Glutamatergic neuron (in vitro differentiated cells): ENCODE measurements around the gene PCDH9. TPM values are rescaled to one million over a fixed set of nuclear protein-coding genes. Genes with fewer than 3 reads are reported as not detected.

Experiments
- DNase-seq: peaks from one replicate; pipeline ENCODE4 v3.0.0; 2022
- H3K27ac Mint-ChIP-seq: one replicate; pipeline ENCODE4 v1.8.0; 2020; ENCODE audit warnings: mild to moderate bottlenecking, mixed read lengths, inconsistent platforms; ENCODE audit not compliant: unreplicated experiment
- H3K27me3 Mint-ChIP-seq: one replicate; pipeline ENCODE4 v1.8.0; 2020; ENCODE audit warnings: mild to moderate bottlenecking, moderate library complexity, mixed read lengths, inconsistent platforms; ENCODE audit not compliant: unreplicated experiment
- H3K36me3 Mint-ChIP-seq: one replicate; pipeline ENCODE4 v1.8.0; 2020; ENCODE audit warnings: mild to moderate bottlenecking, mixed read lengths, inconsistent platforms; ENCODE audit not compliant: unreplicated experiment
- H3K4me1 Mint-ChIP-seq: one replicate; pipeline ENCODE4 v1.8.0; 2020; ENCODE audit warnings: mild to moderate bottlenecking, low read depth, mixed read lengths, inconsistent platforms; ENCODE audit not compliant: unreplicated experiment
- H3K4me3 Mint-ChIP-seq: one replicate; pipeline ENCODE4 v1.8.0; 2020; ENCODE audit warnings: mild to moderate bottlenecking, mixed read lengths, inconsistent platforms; ENCODE audit not compliant: unreplicated experiment
- H3K9me3 Mint-ChIP-seq: one replicate; pipeline ENCODE4 v1.8.0; 2020; ENCODE audit warnings: mild to moderate bottlenecking, moderate library complexity, mixed read lengths, inconsistent platforms; ENCODE audit not compliant: unreplicated experiment
- CTCF ChIP-seq: fragments of 200-600 bp; sonication (generic); IDR thresholded peaks from one replicate; pipeline ENCODE4 v1.5.0; 2021; ENCODE audit not compliant: partially characterized antibody, unreplicated experiment
- total RNA-seq: library from RNA; stranded (reverse); fragmentation: NEBNext Ultra II Directional; extraction: Animal tissue kit (Norgen Biotek cat#: 25700); gene quantifications from one replicate; pipeline ENCODE4 v1.2.1, GENCODE V29; 2021; ENCODE audit not compliant: unreplicated experiment

The PCDH9 gene
- total RNA-seq, 1 donor from 2014 or later, result 43.3 TPM

DNA sequence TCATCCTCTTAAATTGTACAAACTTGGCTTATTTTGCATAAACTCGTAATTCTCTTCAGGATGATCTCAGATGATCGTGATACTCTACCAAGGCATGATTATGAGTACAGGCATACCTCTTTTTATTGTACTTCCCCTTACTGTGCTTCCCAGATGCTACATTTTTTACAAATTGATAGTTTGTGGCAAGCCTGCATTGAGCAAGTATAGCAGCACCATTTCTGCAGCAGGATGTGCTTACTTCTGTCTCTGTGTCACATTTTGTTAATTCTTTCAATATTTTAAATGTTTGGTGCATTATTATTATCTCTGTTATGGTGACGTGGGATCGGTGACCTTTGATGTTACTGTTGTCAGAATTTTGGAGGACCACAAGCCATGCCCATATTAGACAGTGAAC lies 752.3 kb downstream of the PCDH9 start:
- peaks cover 7% of the 10 kb centered on the region for H3K36me3 Mint-ChIP-seq
- no peaks in the 10 kb centered on the region for H3K4me1 Mint-ChIP-seq
- no peaks in the 10 kb centered on the region for H3K27me3 Mint-ChIP-seq
- DNase-seq, result no peak
- no peak overlapping the region for H3K27ac Mint-ChIP-seq
- TF ChIP-seq CTCF, result no peak
- no peaks in the 10 kb centered on the region for H3K9me3 Mint-ChIP-seq
- H3K4me3 Mint-ChIP-seq, result no peak overlapping the region

DNA sequence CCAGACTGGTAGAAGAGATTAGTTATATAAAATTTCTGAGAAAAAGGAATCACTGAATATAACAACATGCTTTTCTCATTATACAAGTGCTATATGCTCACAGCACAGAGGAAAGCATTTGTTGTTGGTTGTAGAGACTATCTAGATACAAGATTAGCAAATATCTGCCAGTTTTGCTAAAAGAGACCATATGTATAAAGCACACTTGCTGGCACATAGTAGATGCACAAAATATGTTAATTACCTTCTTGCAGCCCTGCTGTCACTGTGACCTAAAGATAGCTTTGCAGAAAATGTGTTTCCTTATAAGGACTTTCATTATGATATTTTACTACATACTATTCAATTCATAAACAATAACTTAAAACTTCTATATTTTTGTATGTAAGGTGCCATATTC lies 755.1 kb downstream of the PCDH9 start:
- Mint-ChIP-seq H3K27me3 (no peaks in the 10 kb centered on the region), H3K9me3 (no peaks in the 10 kb centered on the region), H3K4me1 (no peaks in the 10 kb centered on the region), H3K36me3 (peaks cover 3% of the 10 kb centered on the region), H3K27ac (no peak overlapping the region), H3K4me3 (no peak overlapping the region)
- no peak for TF ChIP-seq CTCF
- DNase-seq, result no peak

GRCh38 chr13:66469745-66470144 lies 760.4 kb downstream of the PCDH9 start:
- Mint-ChIP-seq H3K27me3 (no peaks in the 10 kb centered on the region), H3K27ac (no peak overlapping the region), H3K36me3 (no peaks in the 10 kb centered on the region), H3K4me3 (no peak overlapping the region), H3K9me3 (no peaks in the 10 kb centered on the region), H3K4me1 (no peaks in the 10 kb centered on the region)
- no peak for DNase-seq
- TF ChIP-seq CTCF, result no peak

GRCh38 chr13:66468656-66469055 lies 761.5 kb downstream of the PCDH9 start:
- no peak for TF ChIP-seq CTCF
- Mint-ChIP-seq H3K9me3 (no peaks in the 10 kb centered on the region), H3K27ac (no peak overlapping the region), H3K4me1 (no peaks in the 10 kb centered on the region), H3K36me3 (no peaks in the 10 kb centered on the region), H3K27me3 (no peaks in the 10 kb centered on the region), H3K4me3 (no peak overlapping the region)
- no peak for DNase-seq

DNA sequence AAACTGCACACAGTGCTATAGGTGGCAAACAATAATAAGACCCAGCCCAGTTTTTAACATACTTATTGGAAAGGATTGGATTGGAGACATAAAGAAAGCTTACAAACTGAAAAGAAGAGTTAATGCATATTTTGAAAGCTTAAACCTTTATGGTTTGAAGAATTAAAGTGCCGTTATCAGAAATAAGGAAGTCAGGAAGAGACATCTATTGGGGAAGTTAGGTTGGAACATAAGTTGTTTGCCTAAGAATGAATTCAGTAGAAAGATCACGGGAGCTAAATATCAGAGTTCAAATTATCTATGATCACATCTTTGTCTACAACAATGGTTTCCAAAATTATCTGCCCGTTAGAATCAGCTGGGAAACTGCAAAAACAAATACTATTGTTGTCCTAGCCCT lies 767.9 kb downstream of the PCDH9 start:
- H3K27ac Mint-ChIP-seq, result no peak overlapping the region
- H3K27me3 Mint-ChIP-seq, result no peaks in the 10 kb centered on the region
- no peak overlapping the region for H3K4me3 Mint-ChIP-seq
- no peaks in the 10 kb centered on the region for H3K4me1 Mint-ChIP-seq
- H3K9me3 Mint-ChIP-seq, result no peaks in the 10 kb centered on the region
- no peak for DNase-seq
- no peak for TF ChIP-seq CTCF
- no peaks in the 10 kb centered on the region for H3K36me3 Mint-ChIP-seq
